Neural cell (in vitro differentiated cells): Measurements from ENCODE around the gene NFIB.

Source experiments
- CTCF ChIP-seq: fragments of 450-650 bp; IDR thresholded peaks from 2 replicates; pipeline ENCODE4 v1.5.1; 2014; ENCODE audit warnings: antibody characterized with exemption, mild to moderate bottlenecking, moderate library complexity; ENCODE audit not compliant: poor library complexity, severe bottlenecking
- EZH2 ChIP-seq: fragments of 200-600, 300-800 bp; shearing (Covaris generic), sonication (generic); IDR thresholded peaks from 2 replicates; pipeline ENCODE4 v1.6.1; 2014; ENCODE audit warnings: antibody characterized with exemption, low read length, borderline replicate concordance, mild to moderate bottlenecking; ENCODE audit not compliant: insufficient read depth, poor library complexity, severe bottlenecking
- POLR2AphosphoS5 ChIP-seq: IDR thresholded peaks from 2 replicates; pipeline ENCODE4 v1.6.1; 2012
- SMC3 ChIP-seq: fragments of 450-650 bp; conservative IDR thresholded peaks from 2 replicates; pipeline ENCODE4 v1.6.1; 2014; ENCODE audit warnings: antibody characterized with exemption, mild to moderate bottlenecking, moderate library complexity; ENCODE audit not compliant: poor library complexity
- TAF1 ChIP-seq: IDR thresholded peaks from 2 replicates; pipeline ENCODE4 v1.6.1; 2012; ENCODE audit warnings: low read depth

GRCh38 chr9:14063756-14064155 is 250.2 kb downstream of the NFIB start:
- TF ChIP-seq CTCF (no peak), POLR2AphosphoS5 (no peak), EZH2 (no peak), TAF1 (no peak), SMC3 (no peak)
